ENCODE data around the gene PCBP2.
"Not testable (repeated sequence)": the region's sequence is repeated elsewhere in the genome, so short reads cannot be mapped to it uniquely, and the experiment has no call there.

The PCBP2 gene

GRCh38 chr12:53443955-53444354 is 7.9 kb upstream of the PCBP2 start:
- no peak for TF ChIP-seq CTCF (IDR thresholded peaks at IDR 0.05; ENCODE audit: low read depth, low read length, missing control alignments)
- no peak overlapping the region for H3K4me3 ChIP-seq (ENCODE audit: low read depth, low read length)
- DNase-seq (ENCODE audit: low read depth), result no peak
- in situ Hi-C loops (cut with HindIII; ENCODE audit: low sequenced_read_pairs), result no loop called here

- in situ Hi-C loops (cut with HindIII; ENCODE audit: low sequenced_read_pairs); DNase-seq (ENCODE audit: low read depth); H3K4me3 ChIP-seq (ENCODE audit: low read depth, low read length): not testable (repeated sequence)
Measured at GRCh38 chr12:53444593-53445325, 7.1 kb upstream of the PCBP2 start.

GRCh38 chr12:53450936-53451335 is 966 bp upstream of the PCBP2 start:
- DNase-seq (ENCODE audit: low read depth), result no peak
- in situ Hi-C loops (cut with HindIII; ENCODE audit: low sequenced_read_pairs), result no loop called here
- TF ChIP-seq CTCF (IDR thresholded peaks at IDR 0.05; ENCODE audit: low read depth, low read length, missing control alignments), result no peak
- no peak overlapping the region for H3K4me3 ChIP-seq (ENCODE audit: low read depth, low read length)

- in situ Hi-C loops (cut with HindIII; ENCODE audit: low sequenced_read_pairs), result no loop called here
- H3K4me3 ChIP-seq (ENCODE audit: low read depth, low read length), result peak overlapping the region; percentile 90
- TF ChIP-seq CTCF (IDR thresholded peaks at IDR 0.05; ENCODE audit: low read depth, low read length, missing control alignments), result peak; percentile 22
- peak; percentile 66 for DNase-seq (ENCODE audit: low read depth)
Measured at GRCh38 chr12:53452159-53453077, 516 bp downstream of the PCBP2 start.

- in situ Hi-C loops (cut with HindIII; ENCODE audit: low sequenced_read_pairs), result no loop called here
- DNase-seq (ENCODE audit: low read depth), result no peak
- no peak for TF ChIP-seq CTCF (IDR thresholded peaks at IDR 0.05; ENCODE audit: low read depth, low read length, missing control alignments)
- H3K4me3 ChIP-seq (ENCODE audit: low read depth, low read length), result peak overlapping the region; percentile 90
Measured at GRCh38 chr12:53453953-53454640, 2.2 kb downstream of the PCBP2 start.

GRCh38 chr12:53454707-53455106 is 2.8 kb downstream of the PCBP2 start:
- in situ Hi-C loops (cut with HindIII; ENCODE audit: low sequenced_read_pairs), result no loop called here
- TF ChIP-seq CTCF (IDR thresholded peaks at IDR 0.05; ENCODE audit: low read depth, low read length, missing control alignments), result no peak
- DNase-seq (ENCODE audit: low read depth), result no peak
- H3K4me3 ChIP-seq (ENCODE audit: low read depth, low read length), result no peak overlapping the region
